ENCODE data around the gene LIPC.

The LIPC gene

DNA sequence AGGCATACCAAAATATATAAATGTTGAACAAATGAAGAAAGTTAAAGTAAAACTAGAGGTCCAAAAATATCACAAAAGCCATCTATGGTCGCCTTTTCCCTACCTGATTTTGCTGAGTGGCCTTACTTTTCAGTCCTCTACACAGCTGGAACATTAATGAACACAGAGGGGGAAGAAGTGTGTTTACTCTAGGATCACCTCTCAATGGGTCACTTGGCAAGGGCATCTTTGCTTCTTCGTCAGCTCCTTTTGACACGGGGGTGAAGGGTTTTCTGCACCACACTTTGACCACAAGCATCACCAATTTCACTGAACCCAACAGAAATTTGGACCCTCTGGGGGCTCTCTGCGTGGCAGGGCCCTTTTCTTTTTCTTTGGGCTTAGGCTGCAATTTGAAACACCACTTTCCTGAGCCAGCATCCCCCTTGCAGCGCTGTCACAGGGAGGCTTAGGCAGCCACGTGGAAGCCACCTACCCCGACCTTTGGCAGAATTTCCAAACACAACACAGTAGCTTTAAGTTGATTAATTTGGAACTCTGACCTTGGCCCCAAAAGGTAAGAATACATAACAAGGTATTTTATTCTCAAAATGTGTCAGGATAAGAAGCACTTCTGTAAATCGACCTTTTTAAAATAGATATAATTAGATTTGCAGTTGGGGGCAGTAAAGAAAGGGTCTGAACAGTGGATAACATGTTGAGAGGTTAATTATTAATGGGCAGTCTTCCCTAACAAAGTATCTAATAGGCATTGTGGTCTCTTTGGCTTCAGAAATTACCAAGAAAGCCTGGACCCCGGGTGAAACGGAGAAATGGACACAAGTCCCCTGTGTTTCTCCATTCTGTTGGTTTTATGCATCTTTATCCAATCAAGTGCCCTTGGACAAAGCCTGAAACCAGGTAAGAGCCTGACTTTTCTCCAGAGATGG is at the start of gene LIPC:
TSS of gene LIPC (plus strand) at position 771 of the 929 bp plus-strand sequence. CDS start at position 813, 42 bp downstream.
- DNase-seq (ENCODE audit: low read depth): no peak

DNA sequence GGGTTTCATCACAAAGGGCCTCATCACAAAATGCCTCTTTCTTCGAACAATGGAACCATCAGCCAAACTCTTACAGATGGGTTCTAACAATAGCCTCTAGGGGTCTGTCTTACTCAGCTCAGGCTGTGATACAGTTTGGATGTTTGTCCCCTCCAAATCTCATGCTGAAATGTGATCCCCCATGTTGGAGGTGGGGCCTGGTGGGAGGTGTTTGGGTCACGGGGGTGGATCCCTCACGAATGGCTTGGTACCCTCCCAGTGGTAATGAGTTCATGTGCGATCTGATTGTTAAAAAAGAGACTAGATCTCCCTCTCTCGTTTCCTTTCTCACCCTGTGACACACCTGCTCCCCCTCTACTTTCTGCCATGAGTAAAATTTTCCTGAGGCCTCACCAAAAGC is 47.9 kb upstream of the LIPC start:
- no peak for DNase-seq (ENCODE audit: low read depth)

DNA sequence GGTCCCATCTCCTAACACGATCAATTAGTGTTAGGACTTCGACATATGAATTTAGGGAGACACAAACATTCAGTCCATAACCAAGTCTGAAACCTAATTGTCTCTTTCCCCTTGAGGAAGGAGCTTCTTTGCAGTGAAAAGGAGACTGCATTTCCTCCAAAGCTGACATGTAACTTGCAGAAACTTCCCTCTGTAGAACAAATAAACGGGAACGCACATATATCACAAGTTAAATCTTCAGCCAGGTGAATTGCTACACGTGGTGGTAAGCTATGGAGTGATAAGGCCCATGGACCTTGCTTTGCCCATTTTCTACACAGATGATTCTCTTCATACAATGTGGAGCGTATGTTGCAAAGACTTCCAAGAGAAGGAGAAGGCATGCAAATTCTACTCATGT is 47.1 kb upstream of the LIPC start:
- DNase-seq (ENCODE audit: low read depth): no peak

DNA sequence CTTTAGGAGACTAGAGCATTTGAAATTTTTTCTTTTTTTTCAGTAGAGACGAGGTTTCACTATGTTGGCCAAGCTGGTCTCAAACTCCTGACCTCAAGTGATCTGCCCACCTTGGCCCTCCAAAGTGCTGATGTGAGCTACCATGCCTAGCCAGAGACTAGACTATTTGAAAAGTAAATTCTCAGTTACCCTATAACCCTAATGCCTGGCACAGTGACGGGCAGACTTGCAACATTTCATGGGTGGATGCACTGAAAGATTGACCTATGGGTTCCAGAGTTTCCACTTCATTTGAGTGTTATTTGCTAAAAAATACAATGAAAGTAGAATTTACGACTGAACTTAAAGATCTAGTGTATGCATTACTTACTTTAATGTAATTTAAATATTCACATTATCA is 45.7 kb upstream of the LIPC start:
- no peak for DNase-seq (ENCODE audit: low read depth)

DNA sequence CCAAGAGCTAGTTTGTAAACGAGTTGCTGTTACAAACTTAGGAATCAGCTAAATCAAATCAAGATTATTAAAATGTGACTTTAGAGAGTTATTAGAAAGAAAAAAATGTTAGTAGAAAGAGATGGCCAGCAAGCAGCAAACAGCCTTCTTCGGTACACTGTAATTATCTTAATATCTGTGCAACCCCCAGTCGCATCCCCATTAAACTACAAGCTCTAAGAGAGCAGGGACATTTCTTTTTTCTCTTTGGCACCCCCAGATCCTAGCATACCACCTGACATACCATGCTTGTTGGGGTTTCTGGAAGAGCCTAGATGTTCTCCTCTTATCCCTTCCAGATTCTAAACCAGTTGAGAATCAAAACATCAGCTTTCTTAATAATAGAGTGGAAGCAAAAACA is 45.1 kb upstream of the LIPC start:
- no peak for DNase-seq (ENCODE audit: low read depth)

DNA sequence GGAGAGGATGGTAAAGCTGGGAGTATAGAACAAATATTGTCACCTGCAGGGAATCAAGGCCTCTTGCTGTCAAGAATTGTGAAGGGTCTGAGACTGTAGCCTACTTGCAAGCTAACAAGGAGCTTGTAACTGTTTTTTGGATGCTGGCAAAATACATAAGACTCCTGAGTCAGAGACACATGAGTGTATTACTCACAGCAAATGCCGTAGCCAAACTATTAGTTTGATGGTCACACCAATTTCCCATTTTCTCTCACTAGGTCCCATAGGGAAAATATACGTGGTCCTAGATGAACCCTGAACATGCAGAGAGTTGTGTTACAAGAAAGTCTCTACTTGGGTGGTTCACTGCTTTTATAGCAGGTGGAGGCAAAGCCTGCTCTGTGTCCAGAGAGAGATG is 44.7 kb upstream of the LIPC start:
- DNase-seq (ENCODE audit: low read depth): no peak

DNA sequence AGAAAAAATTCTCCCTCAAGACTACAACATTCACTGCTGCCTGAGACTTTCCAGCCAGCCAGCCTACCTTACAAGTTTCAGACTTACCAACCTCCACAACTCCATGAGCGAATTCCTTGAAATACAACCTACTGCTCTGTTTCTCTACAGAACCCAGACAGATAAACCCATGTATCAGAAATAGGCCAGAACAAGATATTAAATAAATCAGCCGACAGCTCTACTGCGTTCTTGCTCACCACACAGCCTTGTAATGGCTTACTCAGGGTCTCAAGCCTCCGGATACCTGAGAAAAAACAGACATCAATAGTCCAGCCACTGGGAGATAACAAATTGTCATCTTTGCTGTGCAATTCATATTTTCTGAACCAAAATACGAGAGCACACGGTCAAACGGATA is 43.6 kb upstream of the LIPC start:
- DNase-seq (ENCODE audit: low read depth): no peak

DNA sequence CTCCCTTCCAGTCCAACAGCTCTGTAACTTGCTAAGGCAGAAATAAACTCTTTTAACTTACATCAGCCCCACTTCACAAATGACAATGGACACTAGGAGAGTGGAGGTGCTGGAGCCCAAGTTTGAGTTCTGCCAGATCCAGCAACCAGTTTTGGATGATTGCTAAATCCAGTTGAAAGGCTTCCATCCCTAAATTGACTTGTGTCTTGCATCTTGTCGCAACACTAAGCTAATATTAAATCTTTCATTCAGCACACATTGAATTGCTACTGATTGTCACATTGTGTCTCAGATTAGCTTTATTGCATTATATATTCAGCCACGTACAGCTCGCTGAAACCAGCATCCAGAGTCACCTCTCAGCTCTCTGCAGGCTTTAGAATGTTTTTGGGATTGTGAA is 41.7 kb upstream of the LIPC start:
- no peak for DNase-seq (ENCODE audit: low read depth)

DNA sequence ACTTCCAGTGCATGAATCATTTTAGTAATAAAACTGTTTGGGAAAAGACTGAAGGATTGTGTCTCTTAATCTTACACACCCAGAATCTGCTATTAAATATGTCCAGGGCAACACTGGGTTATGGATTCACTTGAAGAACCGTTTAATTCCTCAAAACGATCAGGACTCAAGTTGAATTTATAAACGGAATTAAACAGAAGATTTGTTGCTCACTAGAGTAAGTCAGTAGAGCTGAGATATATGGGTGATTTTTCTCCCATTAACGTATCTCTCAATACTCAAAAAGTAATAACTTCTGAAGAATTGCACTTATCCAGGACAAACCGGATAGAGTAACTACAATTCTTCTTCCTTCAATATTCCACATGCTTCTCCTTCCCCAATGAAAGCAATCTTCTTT is 41.1 kb upstream of the LIPC start:
- no peak for DNase-seq (ENCODE audit: low read depth)

DNA sequence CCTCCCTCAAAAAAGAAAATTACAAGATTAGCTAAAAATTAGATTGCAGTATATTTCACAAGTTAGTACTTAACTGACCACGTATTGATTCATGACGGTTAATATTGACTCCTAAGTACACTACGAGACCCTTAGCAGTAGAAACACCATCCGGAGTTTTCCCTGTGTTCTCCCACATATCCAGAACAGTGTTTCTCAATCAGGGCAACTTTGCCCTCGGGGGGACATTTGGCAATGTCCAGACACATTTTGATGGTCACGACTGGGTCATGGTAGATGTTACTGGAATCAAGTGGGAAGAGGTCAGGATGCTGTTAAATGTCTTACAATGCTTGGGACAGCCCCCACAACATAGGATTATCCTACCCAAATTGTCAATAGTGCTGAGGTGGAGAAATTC is 40.7 kb upstream of the LIPC start:
- DNase-seq (ENCODE audit: low read depth): no peak

DNA sequence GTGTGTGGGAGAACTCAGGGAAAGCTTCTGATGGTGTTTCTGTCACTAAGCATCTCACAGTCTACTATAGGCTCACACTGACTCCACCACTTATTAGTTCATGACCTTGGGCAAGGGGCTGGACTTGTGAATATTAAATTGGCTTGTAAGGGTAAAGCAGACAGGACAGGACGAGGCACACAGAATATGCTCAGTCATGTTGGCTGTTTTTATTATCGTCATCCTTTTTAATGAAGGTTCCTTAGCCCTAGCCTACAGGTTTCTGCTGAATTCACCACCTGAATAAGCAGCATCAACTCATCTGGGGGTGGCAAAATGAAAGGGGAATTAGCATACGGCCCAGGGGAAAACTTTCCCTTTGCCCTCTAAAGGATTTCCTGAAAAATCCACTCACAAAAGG is 39.6 kb upstream of the LIPC start:
- DNase-seq (ENCODE audit: low read depth): no peak

DNA sequence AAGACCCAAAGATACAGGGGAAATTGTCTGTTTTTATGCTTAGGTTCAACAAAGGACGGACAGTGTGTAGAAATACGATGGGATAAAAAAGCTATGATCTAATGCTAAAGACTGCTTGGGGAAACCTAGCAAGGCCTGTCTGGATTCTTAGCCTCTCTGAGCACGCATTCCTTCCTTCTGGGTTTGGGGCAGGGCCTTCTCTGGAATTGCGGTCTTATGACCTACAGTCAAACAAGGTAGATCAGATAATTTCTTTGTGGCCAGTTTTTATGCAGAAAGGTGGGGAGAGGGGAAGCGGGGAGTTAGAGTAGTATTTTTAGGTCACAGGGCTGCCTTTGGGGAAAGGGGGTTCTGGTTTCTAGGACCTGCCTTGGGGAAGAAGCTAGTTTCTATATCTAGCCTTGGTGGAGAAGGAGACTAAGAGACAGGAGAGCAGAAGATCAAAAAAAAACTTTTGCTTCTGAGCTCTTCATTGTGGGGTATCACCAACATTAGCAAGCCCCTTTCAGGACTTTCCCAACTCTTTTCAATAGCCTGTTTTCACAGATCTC is 39.1 kb upstream of the LIPC start:
- DNase-seq (ENCODE audit: low read depth): no peak

DNA sequence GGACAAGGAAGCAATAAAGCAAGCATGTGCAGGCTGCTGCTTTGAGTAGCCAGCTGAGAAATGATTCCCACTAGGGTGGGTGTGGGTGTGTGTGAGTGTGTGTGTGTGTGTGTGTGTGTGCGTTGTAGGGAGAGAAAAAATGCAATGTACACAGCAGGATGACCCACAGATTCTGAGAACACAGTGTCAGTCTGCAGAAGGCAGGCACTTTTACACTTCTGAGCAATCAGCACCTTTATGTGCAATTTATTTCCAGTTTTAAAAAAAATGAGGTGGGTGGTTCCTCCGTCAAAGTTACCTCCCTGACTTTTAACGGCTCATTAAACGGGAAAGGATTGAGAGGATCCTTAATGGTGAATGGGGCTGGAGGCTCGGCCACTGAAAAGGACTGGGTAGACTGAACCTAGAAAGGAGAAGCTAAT is 38.5 kb upstream of the LIPC start:
- no peak for DNase-seq (ENCODE audit: low read depth)

DNA sequence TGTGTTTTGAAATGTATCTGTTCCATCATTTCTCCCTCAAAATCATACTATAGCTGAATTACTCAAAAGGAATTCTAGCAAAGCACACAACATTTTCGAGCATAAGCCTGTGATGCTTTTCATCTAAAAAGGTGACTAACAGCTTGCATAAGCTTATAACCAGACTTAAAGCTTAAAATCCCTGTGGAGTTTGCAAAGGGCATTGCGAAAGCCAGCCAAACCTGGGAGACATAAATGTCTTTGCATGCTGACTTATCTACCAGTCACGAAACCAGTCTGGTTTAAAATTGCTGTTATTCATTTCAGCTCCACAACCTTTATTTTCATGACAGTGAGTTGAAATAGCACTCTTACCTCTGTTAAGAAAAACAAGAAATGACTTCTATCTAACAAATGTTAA is 35.6 kb upstream of the LIPC start:
- DNase-seq (ENCODE audit: low read depth): no peak

DNA sequence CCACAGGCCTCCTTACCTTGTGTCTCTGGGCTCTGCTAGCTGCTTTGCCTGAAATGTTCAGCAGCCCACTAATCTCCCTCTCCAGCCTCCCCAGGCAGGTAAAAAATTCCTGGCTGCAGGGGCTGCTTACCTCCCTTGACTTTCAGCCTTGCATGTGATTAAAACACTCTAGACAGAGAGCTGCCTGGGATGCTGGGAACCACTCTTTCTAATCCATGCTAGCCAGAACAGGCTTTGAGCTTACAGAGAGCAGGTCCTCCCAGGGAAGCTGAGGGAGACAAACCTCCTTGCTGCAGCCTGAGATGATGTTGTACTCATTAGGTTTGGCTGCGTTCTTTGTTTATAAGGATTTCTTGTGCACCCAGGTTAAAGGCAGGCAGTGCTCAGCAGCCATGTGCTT is 33.7 kb upstream of the LIPC start:
- DNase-seq (ENCODE audit: low read depth): no peak

DNA sequence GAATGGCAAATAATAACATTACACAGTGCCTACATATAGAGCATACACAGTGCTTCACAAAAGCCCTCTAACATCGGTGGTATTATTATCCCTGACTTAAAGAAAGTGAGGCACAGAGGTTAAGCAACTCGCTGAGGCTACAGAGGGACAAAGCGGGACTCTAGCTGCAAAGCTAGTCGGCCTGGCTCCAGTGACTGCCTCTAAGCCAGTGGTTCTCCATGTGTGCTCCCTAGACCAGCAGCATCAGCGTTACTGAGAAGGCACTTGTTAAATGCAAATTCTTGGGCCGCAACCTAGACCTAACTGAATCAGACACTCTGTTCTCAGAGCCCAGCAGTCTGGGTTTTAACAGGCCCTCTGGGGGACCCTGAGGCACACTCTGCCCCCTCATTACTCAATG is 33.1 kb upstream of the LIPC start:
- no peak for DNase-seq (ENCODE audit: low read depth)

DNA sequence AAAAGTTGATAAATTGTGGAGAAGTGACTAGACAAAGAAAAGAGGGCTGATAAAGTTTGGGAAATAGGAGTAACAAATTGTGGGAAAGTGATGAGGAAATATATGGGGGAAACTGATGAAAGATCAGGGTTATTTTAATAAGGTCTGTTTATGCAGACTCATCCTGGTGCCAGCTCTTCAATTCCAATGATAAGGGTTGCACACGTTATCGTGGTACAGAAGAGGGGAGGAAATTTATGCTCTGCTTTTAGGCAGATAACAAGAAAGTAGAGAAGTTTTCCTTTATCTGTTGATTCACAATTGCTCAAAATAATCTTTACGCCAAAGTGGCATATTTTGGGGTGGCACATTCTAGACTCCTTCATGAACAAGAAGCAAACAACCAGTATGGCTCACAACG is 32.1 kb upstream of the LIPC start:
- no peak for DNase-seq (ENCODE audit: low read depth)

DNA sequence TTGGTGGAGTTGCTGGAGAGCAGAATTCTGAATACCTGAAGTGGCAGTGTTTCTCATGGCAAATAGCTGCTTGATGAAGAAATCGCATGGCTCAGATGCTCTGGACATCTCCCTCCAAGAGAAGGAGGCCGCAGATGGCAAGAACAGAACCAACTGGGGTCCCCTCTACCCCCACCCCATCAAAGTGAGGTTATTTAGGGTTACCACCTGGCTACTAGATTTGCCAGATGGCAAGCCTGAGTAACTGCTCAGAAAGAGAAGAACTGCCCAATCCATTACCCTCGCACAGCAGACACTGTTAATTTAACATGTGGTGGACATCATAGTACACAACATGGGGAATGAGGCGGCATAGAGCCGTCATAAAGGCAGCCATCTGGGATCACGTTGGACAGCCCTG is 30.5 kb upstream of the LIPC start:
- no peak for DNase-seq (ENCODE audit: low read depth)

DNA sequence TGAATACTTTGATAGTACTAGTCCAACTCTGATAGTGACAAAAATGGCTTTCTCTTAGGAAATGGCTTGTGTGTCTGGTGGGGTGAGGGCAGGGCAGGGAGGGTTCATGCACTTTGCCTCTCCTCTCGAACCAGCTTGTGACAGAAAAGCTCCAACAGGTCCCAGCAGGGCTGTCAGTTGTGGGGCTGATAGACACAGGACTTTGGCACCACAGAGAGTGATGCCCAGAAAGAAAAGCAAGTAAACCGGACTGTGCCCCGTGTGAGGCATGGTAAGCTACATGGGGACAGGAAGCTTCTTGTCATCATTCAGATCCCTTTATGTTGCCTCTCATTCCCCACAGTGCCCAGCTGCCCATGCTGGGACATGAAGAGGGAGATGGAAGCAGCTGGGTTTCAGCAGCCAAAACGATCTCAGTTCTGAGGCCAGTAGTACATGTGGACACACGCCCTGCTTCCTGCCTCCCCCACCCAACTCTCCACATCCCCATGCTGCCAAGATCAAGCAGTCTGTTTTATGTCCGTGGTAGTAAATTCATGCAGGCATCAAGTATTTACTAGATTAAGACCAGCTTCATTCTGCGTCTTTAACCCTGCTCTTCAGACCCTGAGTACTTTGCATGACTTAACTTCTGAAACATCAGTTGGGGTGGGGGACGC is 29.7 kb upstream of the LIPC start:
- no peak for DNase-seq (ENCODE audit: low read depth)

DNA sequence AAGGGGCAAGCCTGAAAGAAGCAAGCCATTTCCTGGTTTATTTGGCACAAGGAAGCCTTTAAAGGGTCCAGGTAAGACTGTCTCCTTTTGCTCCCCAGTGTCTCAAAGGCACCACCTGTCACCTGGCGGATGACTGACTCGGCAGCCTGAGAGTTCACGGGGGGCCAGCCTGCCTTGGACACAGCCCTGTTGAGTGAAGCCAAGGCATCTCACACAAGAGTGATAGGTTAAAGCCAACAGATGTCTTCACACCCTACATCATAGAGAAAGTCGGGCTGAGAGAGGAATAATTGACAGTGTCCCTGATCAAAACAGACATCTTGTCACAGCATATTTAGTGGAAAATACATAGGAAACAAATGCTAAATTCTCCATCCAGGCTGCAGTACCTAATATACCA is 28.2 kb upstream of the LIPC start:
- DNase-seq (ENCODE audit: low read depth): no peak

DNA sequence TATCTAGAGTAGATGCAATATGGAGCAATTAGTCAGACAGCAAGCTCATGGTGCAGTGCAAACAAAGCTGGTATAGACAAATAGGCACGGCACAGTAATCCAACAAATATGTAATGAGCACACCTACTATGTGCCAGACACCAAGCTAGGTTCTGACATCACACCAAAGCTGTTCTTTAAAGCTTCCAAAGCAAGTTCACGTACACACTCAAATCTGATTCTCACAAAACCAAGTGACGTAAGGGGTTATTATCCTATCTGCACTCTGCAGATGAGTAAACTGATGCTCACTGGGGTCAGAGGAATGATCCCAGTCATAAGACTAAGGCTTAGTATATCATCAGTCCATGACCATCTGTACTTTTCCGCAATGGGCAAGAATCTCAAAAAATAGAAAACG is 27.8 kb upstream of the LIPC start:
- DNase-seq (ENCODE audit: low read depth): no peak

DNA sequence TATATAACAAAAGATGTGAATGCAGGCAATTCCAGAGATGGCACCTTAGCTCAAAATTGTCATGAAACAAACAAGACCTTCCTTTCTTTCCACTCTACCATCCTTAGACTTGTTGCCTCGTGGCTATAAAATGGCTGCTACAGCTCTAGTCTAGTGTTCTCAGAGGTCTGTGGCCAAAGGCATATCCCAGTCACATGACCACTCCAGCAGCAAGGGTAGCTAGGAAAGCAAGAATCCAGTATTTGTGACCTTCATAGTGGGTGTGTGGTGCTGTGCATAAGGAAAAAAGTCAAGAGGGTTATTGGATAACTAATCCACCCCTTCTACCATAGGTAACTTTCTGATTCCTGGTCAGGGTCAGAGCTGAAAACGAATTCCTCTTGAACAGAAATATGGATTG is 27.1 kb upstream of the LIPC start:
- DNase-seq (ENCODE audit: low read depth): no peak

DNA sequence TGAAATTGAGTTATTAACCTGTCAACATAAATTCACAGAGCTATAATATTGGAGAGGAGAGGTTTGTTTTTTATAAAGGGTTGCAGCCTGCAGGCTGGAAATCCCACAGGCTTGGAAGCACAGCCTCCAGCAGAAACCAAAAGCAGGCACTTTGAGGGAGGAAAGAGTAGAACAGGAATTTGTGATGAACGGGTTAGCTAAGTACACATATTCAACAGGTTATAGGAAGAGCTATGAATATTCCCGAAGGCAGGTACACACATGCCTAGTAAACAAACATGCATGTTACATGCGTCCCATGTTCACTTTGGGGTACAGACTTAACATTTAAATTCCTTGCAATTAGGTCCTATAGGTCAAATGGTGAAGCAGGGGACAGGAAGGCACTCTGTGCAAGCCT is 25.9 kb upstream of the LIPC start:
- no peak for DNase-seq (ENCODE audit: low read depth)

Data from stimulated activated CD8-positive, alpha-beta memory T cell treated with anti-CD3 and anti-CD28 coated beads, Interleukin-15, amount 100 ng/mL, for 1 hour (primary cell).